Anterior cingulate cortex (tissue), 58 donors: ENCODE data around the gene NSMCE1.
A peak's percentile ranks its signal among the peaks of the same experiment; 100 is the strongest.
"Not testable (repeated sequence)": the region's sequence is repeated elsewhere in the genome, so short reads cannot be mapped to it uniquely, and the experiment has no call there.

Source experiments
- DNase-seq, 58 donors: peaks; one replicate each; lab custom pipeline; 2025; lab: John Stamatoyannopoulos, UW

The NSMCE1 gene

GRCh38 chr16:27303256-27304100 is 34.9 kb upstream of the NSMCE1 start:
- no peak for DNase-seq

DNA sequence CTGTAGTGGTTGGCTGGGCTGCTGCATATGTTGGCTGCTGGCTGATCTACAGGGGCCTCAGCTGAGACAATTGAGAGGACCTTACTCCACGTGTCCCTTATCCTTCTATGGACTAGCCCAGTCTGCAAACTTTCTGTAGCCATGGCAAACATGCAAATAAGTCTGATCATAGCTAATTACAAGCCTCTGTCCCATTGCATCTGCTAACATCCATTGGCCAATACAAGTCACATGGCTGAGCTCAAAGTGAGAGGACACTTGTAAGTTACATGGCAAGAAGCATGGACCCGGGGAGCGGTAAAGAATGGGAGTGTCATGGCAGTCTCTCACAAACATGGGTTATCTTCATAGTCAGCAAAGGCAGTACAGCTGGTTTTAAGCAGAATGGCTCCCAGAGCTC is 33.6 kb upstream of the NSMCE1 start:
- DNase-seq: no peak

DNA sequence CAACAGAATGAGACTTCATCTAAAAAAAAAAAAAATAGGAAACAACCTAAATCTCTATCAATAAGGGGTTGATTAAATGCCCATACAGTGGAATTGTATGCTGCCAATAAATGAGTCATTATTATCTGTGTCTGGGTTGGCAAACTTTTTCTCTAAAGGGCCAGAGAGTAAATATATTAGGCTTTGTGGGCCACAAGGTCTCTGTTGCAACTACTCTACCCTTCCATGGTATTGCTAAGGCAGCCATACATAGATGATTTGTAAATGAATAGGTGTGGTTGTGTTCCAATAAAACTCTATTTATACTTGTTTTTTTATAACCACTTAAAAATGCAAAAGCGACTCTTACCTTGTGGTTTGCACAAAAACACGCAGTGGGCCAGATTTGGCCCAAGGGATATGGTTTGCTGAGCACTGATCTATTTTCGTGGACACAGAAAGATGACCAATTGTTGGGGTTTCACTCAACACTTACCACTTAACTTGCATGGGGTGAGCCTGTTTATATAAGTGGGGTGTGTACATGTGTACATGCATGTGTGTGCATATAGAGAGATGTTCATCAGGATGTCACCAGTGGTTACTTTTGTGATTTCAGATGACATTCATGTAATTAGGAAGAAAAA is 32.8 kb upstream of the NSMCE1 start:
- no peak for DNase-seq

DNA sequence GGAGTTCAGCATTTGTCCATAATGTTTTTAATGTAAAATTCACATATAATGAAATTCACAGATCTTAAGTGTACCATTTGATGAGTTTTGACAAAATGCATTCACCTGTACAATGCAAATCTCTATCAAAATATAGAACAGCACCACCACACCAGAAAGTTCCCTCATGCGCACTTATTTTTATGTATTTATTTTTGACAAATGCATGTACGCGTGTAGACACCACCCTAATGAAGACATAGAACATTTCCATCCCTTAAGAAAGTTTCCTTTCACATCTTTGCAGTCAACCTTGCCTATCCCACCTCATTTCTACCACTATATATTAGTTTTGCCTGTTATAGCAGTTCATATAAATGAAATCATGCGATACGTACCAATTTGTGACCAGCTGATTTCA is 29.6 kb upstream of the NSMCE1 start:
- DNase-seq: no peak

- no peak for DNase-seq
Measured at GRCh38 chr16:27293343-27293742, 24.8 kb upstream of the NSMCE1 start.

DNA sequence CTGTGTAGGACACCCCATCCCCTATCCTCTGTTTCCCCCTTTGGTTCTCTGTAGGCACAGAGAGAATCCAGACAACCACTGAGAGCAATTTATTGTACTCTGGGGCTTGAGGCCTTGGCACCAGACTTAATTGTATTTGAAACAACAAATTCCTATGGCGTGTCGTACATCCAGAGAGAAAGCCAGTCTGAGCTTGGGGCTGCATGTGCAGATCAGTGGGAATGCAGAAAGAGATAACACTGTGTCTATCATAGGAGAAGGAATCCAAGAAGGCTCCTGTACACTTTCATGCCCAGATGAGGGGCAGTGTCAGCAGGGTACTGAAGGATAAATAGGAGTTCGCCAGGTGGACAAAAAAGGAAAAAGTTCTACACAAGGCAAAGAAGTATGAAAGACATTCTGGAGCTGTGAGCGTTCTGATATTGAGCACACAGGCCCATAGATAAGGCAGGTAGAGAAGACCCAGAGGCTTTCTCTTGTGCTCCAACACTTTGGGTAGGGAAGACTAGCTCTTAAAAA is 23.2 kb upstream of the NSMCE1 start:
- DNase-seq: no peak

- no peak for DNase-seq
Measured at GRCh38 chr16:27291106-27291505, 22.5 kb upstream of the NSMCE1 start.

- DNase-seq: no peak
Measured at GRCh38 chr16:27290562-27290961, 22.0 kb upstream of the NSMCE1 start.

GRCh38 chr16:27289669-27290068 is 21.1 kb upstream of the NSMCE1 start:
- no peak for DNase-seq

DNA sequence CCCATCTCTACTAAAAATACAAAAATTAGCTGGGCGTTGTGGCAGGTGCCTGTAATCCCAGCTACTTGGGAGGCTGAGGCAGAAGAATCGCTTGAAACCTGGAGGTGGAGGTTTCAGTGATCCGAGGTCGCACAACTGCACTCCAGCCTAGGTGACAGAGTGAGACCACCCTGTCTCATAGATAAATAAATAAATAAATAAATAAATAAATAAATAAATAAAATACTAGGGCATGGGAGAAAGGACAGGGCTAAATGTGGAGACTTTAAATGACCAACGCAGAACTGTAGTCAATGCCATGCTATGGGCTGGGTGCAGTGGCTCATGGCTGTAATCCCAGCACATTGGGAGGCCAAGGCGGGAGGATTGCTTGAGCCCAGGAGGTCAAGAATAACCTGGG is 19.7 kb upstream of the NSMCE1 start:
- not testable (repeated sequence) for DNase-seq

GRCh38 chr16:27287887-27288286 is 19.3 kb upstream of the NSMCE1 start:
- no peak for DNase-seq

DNA sequence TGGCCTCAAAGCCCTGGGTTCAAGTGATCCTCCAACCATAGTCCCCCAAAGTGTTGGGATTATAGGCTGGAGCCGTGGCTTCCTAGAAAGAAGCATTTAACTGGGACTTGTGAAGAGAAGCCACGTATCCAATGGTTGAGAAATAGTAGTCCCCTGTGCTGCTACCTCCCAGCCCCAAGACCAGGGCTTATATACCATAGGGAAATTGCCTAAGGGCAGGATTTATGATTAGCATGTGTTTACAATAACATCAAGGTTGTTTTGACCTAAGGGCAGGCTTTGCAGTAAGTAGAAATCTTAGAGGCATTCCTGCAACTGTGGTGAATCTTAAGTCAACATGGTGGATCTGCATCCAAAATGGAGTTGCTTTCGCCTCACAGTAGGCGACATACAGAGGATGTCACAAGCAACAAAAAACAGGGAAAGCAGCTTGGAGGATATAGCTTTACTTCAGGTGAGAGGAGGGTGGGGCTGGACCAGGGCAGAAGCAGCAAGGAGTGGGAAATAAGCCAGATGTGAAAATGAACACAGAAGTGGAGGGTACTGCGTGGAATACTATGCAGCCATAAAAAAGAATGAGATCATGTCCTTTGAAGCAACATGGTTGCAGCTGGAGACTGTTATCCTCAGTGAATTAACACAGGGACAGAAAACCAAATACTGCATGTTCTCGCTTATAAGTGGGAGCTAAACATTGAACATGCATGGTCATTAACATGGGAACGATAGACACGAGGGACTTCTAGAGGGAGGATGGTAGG is 18.7 kb upstream of the NSMCE1 start:
- no peak for DNase-seq

DNA sequence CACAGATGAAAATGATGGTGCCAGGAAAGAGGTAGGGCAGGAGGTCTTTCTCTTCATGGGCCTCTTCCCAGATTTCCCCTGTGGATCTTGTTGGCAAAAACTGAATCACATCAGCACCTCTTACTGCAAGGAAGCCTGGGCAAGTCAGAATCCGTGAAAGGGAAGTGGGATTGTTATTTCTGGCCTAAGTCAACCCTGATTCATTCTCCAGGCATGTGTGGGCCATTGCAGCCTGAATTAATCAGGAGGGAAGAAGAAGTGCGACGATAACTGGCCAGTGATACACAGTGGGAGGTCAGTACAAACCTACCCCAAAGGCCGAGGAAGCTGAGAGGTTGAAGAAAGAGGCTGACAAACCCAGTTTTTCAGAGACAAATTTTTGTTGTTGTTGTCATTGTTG is 17.9 kb upstream of the NSMCE1 start:
- peak in 3 of 58 donors; percentile 5 to 13 (median 6) for DNase-seq

DNA sequence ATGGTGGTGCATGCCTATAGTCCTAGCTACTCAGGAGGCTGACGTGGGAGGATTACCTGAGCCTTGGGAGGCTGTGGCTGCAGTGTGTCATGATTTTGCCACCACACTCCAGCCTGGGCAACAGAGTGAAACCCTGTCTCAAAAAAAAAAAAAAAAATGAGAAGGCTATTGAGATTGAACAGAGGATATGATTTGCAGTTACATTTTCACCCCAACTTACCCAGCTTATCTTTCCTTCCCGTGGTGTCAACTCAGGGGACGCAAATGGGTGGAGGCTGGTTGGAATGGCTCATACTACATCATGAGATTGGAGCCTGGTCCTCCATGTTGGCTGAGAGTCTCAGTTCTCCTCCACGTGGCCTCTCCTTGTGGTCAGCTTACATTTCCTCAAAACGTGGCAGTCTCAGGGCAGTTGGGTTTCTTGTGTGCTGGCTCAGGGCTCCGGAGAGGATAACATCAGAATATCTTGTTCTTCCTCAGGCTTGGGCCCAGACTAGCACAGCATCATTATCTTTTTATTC is 17.2 kb upstream of the NSMCE1 start:
- peak in 20 of 58 donors; percentile 5 to 30 (median 10) for DNase-seq

GRCh38 chr16:27284865-27285675 is 16.5 kb upstream of the NSMCE1 start:
- peak in 3 of 58 donors; percentile 8 to 24 (median 9) for DNase-seq

DNA sequence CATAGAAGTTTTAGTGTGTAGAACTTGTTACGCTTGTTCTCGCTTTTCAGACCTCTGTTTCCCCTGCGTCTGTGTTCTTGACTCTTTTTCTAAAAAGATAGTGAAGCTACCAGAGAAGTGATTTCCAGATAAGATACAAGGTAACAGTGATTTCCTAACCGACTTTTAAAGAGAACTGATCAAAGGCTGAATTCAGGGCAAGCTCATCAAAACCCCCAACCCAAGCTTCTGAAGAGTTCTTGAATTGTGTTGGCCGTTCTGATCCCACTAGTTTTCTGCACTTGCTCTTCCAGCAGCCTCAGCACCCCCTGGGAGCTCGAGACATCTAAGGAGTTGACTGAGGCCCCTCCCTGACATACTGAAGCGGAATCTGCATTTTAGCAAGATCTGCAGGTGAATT is 12.7 kb upstream of the NSMCE1 start:
- DNase-seq: no peak

DNA sequence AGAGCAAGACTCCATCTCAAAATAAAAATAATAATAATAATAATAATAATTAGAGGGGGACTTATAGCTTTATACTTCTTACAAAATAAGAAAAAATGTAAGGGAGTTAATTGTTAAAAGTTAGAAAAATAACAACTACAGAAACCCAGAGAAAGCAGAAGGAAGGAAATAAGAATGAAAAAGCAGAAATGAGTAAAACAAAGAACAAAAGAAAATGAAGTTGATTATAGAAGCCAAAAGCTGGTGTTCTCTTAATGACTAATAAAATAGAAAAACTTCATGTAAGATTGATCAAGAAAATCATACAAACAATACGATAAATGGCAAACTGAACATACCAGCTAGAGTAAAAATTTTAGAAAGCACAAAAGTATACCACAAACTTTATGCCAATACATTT is 6.8 kb upstream of the NSMCE1 start:
- no peak for DNase-seq

DNA sequence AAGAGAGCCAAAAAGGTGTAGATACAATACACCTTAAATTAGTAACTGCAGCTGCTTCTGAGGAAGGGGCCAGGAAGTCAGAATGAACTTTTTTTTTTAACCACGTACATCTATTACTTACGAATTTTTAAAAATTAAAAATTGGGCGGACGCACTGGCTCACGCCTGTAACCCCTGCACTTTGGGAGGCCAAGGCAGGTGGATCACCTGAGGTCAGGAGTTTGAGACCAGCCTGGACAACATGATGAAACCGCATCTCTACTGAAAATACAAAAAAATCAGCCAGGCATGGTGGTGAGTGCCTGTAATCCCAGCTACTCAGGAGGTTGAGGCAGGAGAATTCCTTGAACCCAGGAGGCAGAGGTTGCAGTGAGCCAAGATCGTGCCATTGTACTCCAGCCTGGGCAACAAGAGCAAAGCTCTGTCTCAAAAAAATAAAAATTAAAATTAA is 5.9 kb upstream of the NSMCE1 start:
- DNase-seq: not testable (repeated sequence)

DNA sequence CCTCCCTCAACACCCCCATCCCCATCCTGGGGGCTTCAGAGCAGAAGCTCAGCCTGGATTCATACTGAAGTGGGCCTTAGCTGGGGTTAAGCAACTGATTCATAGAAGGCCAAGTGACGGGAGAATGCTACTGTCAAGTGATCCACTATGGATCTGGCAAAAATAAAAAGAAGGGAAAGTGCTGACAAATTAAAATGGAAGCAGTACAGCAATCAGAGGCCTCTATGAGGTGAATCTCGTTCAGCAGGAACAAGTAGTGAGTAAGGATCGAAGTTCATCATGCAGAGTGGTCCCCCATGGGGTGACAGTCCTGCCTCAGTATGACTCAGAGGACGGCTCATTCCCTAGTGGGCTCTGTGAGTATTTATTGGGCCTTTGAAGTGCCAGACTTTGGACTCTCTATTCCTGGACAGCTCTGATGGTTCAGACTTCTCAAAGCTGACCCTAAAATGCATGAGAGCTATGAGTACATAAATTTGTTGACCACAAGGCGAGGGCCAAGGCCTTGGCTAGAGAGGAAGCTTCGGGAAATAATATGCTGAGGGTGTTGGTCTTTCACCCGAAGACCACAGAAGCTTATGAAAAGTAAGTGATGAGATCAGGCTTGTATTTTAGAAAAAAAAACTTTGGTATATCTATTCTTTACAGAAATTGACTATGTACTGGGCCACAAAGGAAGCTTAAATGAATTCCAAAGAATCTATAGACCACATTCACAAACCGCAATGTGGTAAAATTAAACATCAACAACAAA is 5.3 kb upstream of the NSMCE1 start:
- DNase-seq: no peak
